ENCODE measurements around the gene SLC9A3.

GRCh38 chr5:465591-466403 is 58.5 kb downstream of the SLC9A3 start:
- no peak for TF ChIP-seq CTCF (conservative IDR thresholded peaks at IDR 0.05; ENCODE audit: low read depth, low read length)
- TF ChIP-seq EZH2 (IDR thresholded peaks at IDR 0.05; ENCODE audit: borderline replicate concordance, low read depth, low read length, poor library complexity, severe bottlenecking) = no peak

Measured in A673 (cell line).